ENCODE results near the gene GABRD. TPM values are rescaled to one million over a fixed set of nuclear protein-coding genes. Genes with fewer than 3 reads are reported as not detected.

Gene GABRD
- total and polyA plus RNA-seq, 2 experiments from 2014 or later, result not detected

GRCh38 chr1:2022063-2022770, 3.1 kb downstream of the GABRD start:
- in situ Hi-C loops (cut with MboI), result no loop called here
- H3K79me2 ChIP-seq (ENCODE audit: insufficient read depth), result no peaks in the 10 kb centered on the region
- TF ChIP-seq EZH2 (IDR thresholded peaks at IDR 0.05; ENCODE audit: insufficient read depth, poor library complexity, severe bottlenecking), result no peak
- no peak for TF ChIP-seq EZH2phosphoT487 (IDR thresholded peaks at IDR 0.05; ENCODE audit: insufficient read depth, low read depth)
- no peak overlapping the region for H3K27ac ChIP-seq
- WGBS, 2 experiments (ENCODE audit: low coverage in 1 of 2, low lambda C conversion rate in 2 of 2, missing lambda C conversion rate in 2 of 2), result 60 to 64% methylated on average over 21 of the region's 21 CpGs
- no peak overlapping the region for H3K9ac ChIP-seq
- no peaks in the 10 kb centered on the region for H3F3A ChIP-seq (ENCODE audit: insufficient read depth)
- no peaks in the 10 kb centered on the region for H3K4me1 ChIP-seq (ENCODE audit: insufficient read depth)
- peaks cover 37% of the 10 kb centered on the region for H3K27me3 ChIP-seq (replicated peaks; ENCODE audit: insufficient read depth)
- H3K4me2 ChIP-seq (ENCODE audit: unreplicated experiment), result no peak overlapping the region
- no peak overlapping the region for H3K4me3 ChIP-seq
- DNase-seq, result no peak
- no peaks in the 10 kb centered on the region for H3K9me2 ChIP-seq (ENCODE audit: insufficient read depth)
- no peaks in the 10 kb centered on the region for H4K20me1 ChIP-seq (ENCODE audit: insufficient read depth)
- no peak overlapping the region for H2AFZ ChIP-seq
- no peaks in the 10 kb centered on the region for H3K36me3 ChIP-seq (ENCODE audit: low read depth)
- H3K9me3 ChIP-seq (ENCODE audit: low read depth), result no peaks in the 10 kb centered on the region

GRCh38 chr1:2023187-2023586, 4.0 kb downstream of the GABRD start:
- no peak overlapping the region for H3K4me2 ChIP-seq (ENCODE audit: unreplicated experiment)
- in situ Hi-C loops (cut with MboI), result no loop called here
- no peaks in the 10 kb centered on the region for H3K4me1 ChIP-seq (ENCODE audit: insufficient read depth)
- no peaks in the 10 kb centered on the region for H4K20me1 ChIP-seq (ENCODE audit: insufficient read depth)
- no peaks in the 10 kb centered on the region for H3K79me2 ChIP-seq (ENCODE audit: insufficient read depth)
- H2AFZ ChIP-seq, result no peak overlapping the region
- no peaks in the 10 kb centered on the region for H3K9me2 ChIP-seq (ENCODE audit: insufficient read depth)
- no peak for DNase-seq
- H3K27ac ChIP-seq, result no peak overlapping the region
- 60 to 69% methylated on average over 5 to 8 of the region's 9 CpGs for WGBS, 2 experiments (ENCODE audit: low coverage in 1 of 2, low lambda C conversion rate in 2 of 2, missing lambda C conversion rate in 2 of 2)
- H3K27me3 ChIP-seq (replicated peaks; ENCODE audit: insufficient read depth), result peaks cover 31% of the 10 kb centered on the region
- H3K4me3 ChIP-seq, result no peak overlapping the region
- H3K9me3 ChIP-seq (ENCODE audit: low read depth), result no peaks in the 10 kb centered on the region
- no peaks in the 10 kb centered on the region for H3K36me3 ChIP-seq (ENCODE audit: low read depth)
- TF ChIP-seq EZH2phosphoT487 (IDR thresholded peaks at IDR 0.05; ENCODE audit: insufficient read depth, low read depth) (no peak), EZH2 (IDR thresholded peaks at IDR 0.05; ENCODE audit: insufficient read depth, poor library complexity, severe bottlenecking) (no peak)
- no peak overlapping the region for H3K9ac ChIP-seq
- H3F3A ChIP-seq (ENCODE audit: insufficient read depth), result no peaks in the 10 kb centered on the region

GRCh38 chr1:2024451-2024850, 5.3 kb downstream of the GABRD start:
- H3K9me2 ChIP-seq (ENCODE audit: insufficient read depth), result no peaks in the 10 kb centered on the region
- H3K4me3 ChIP-seq, result no peak overlapping the region
- TF ChIP-seq EZH2phosphoT487 (IDR thresholded peaks at IDR 0.05; ENCODE audit: insufficient read depth, low read depth), result no peak
- no peaks in the 10 kb centered on the region for H3K9me3 ChIP-seq (ENCODE audit: low read depth)
- WGBS, 2 experiments (ENCODE audit: low coverage in 1 of 2, low lambda C conversion rate in 2 of 2, missing lambda C conversion rate in 2 of 2), result 56 to 71% methylated on average over 10 of the region's 10 CpGs
- no peak overlapping the region for H3K9ac ChIP-seq
- H3K27ac ChIP-seq, result no peak overlapping the region
- DNase-seq, result no peak
- no peak overlapping the region for H2AFZ ChIP-seq
- no peaks in the 10 kb centered on the region for H3K4me1 ChIP-seq (ENCODE audit: insufficient read depth)
- in situ Hi-C loops (cut with MboI), result no loop called here
- H3K4me2 ChIP-seq (ENCODE audit: unreplicated experiment), result no peak overlapping the region
- H4K20me1 ChIP-seq (ENCODE audit: insufficient read depth), result no peaks in the 10 kb centered on the region
- peaks cover 24% of the 10 kb centered on the region for H3K27me3 ChIP-seq (replicated peaks; ENCODE audit: insufficient read depth)
- H3K36me3 ChIP-seq (ENCODE audit: low read depth), result no peaks in the 10 kb centered on the region
- H3K79me2 ChIP-seq (ENCODE audit: insufficient read depth), result no peaks in the 10 kb centered on the region
- H3F3A ChIP-seq (ENCODE audit: insufficient read depth), result no peaks in the 10 kb centered on the region

GRCh38 chr1:2024887-2025286, 5.7 kb downstream of the GABRD start:
- Histone ChIP-seq H3K9me2 (ENCODE audit: insufficient read depth) (no peaks in the 10 kb centered on the region), H3K27me3 (replicated peaks; ENCODE audit: insufficient read depth) (peaks cover 21% of the 10 kb centered on the region), H3F3A (ENCODE audit: insufficient read depth) (no peaks in the 10 kb centered on the region), H3K79me2 (ENCODE audit: insufficient read depth) (no peaks in the 10 kb centered on the region), H3K4me3 (no peak overlapping the region), H3K4me1 (ENCODE audit: insufficient read depth) (no peaks in the 10 kb centered on the region), H3K9me3 (ENCODE audit: low read depth) (no peaks in the 10 kb centered on the region), H3K27ac (no peak overlapping the region), H3K9ac (no peak overlapping the region), H2AFZ (no peak overlapping the region), H3K4me2 (ENCODE audit: unreplicated experiment) (no peak overlapping the region), H3K36me3 (ENCODE audit: low read depth) (no peaks in the 10 kb centered on the region), H4K20me1 (ENCODE audit: insufficient read depth) (no peaks in the 10 kb centered on the region)
- in situ Hi-C loops (cut with MboI), result no loop called here
- DNase-seq, result no peak
- no peak for TF ChIP-seq EZH2 (IDR thresholded peaks at IDR 0.05; ENCODE audit: insufficient read depth, poor library complexity, severe bottlenecking)
- TF ChIP-seq EZH2phosphoT487 (IDR thresholded peaks at IDR 0.05; ENCODE audit: insufficient read depth, low read depth), result no peak
- 64 to 72% methylated on average over 15 to 18 of the region's 18 CpGs for WGBS, 2 experiments (ENCODE audit: low coverage in 1 of 2, low lambda C conversion rate in 2 of 2, missing lambda C conversion rate in 2 of 2)
